ENCODE measurements around the gene REV3L. TPM values are rescaled to one million over a fixed set of nuclear protein-coding genes. Genes with fewer than 3 reads are reported as not detected.

Gene REV3L
- total and polyA plus RNA-seq, 2 donors (not counting 1 experiment from before 2014, with no cell fraction given): 42.9 to 127 TPM

GRCh38 chr6:111379831-111380230, 103.2 kb downstream of the REV3L start:
- Histone ChIP-seq H3K4me1 (ENCODE audit: control insufficient read depth, extremely low read depth, insufficient read depth, low read length) (no peaks in the 10 kb centered on the region), H3K4me2 (ENCODE audit: extremely low read depth, insufficient read depth, low read length) (no peak overlapping the region), H3K27me3 (ENCODE audit: control insufficient read depth, insufficient read depth, low read length) (no peaks in the 10 kb centered on the region), H3K4me3 (replicated peaks in 1 of 4; ENCODE audit: control extremely low read depth in 1 of 4, insufficient read depth in 1 of 4, low read depth in 3 of 4, low read length in 4 of 4) (no peak overlapping the region), H3K36me3 (ENCODE audit: control insufficient read depth, insufficient read depth, low read length) (peaks cover 12% of the 10 kb centered on the region), H2AFZ (ENCODE audit: low read length) (no peak overlapping the region), H3K27ac (ENCODE audit: insufficient read depth, low read length) (no peak overlapping the region), H4K20me1 (ENCODE audit: control insufficient read depth, extremely low read depth, insufficient read depth, low read length) (peaks cover 3% of the 10 kb centered on the region), H3K79me2 (ENCODE audit: control insufficient read depth, insufficient read depth, low read length) (peaks cover 2% of the 10 kb centered on the region), H3K9ac (ENCODE audit: insufficient read depth, low read length) (no peak overlapping the region), H3K9me3 (ENCODE audit: control insufficient read depth, insufficient read depth, low read depth, low read length) (no peaks in the 10 kb centered on the region)
- TF ChIP-seq EZH2 (IDR thresholded peaks at IDR 0.05; ENCODE audit: low read length, missing control alignments) (no peak), CTCF (conservative IDR thresholded peaks at IDR 0.05 in 1 of 2, IDR thresholded peaks at IDR 0.05 in 1 of 2; ENCODE audit: low read depth in 1 of 2, low read length in 2 of 2) (no peak)
- DNase-seq (ENCODE audit: low read depth in 2 of 2): no peak

- Histone ChIP-seq H3K79me2 (ENCODE audit: control insufficient read depth, insufficient read depth, low read length) (no peaks in the 10 kb centered on the region), H2AFZ (ENCODE audit: low read length) (no peak overlapping the region), H3K9ac (ENCODE audit: insufficient read depth, low read length) (no peak overlapping the region), H3K27me3 (ENCODE audit: control insufficient read depth, insufficient read depth, low read length) (no peaks in the 10 kb centered on the region), H3K9me3 (ENCODE audit: control insufficient read depth, insufficient read depth, low read depth, low read length) (no peaks in the 10 kb centered on the region), H3K36me3 (ENCODE audit: control insufficient read depth, insufficient read depth, low read length) (peaks cover 12% of the 10 kb centered on the region), H3K27ac (ENCODE audit: insufficient read depth, low read length) (no peak overlapping the region), H4K20me1 (ENCODE audit: control insufficient read depth, extremely low read depth, insufficient read depth, low read length) (peaks cover 3% of the 10 kb centered on the region), H3K4me2 (ENCODE audit: extremely low read depth, insufficient read depth, low read length) (no peak overlapping the region), H3K4me3 (replicated peaks in 1 of 4; ENCODE audit: control extremely low read depth in 1 of 4, insufficient read depth in 1 of 4, low read depth in 3 of 4, low read length in 4 of 4) (no peak overlapping the region), H3K4me1 (ENCODE audit: control insufficient read depth, extremely low read depth, insufficient read depth, low read length) (no peaks in the 10 kb centered on the region)
- TF ChIP-seq EZH2 (IDR thresholded peaks at IDR 0.05; ENCODE audit: low read length, missing control alignments) (no peak), CTCF (conservative IDR thresholded peaks at IDR 0.05 in 1 of 2, IDR thresholded peaks at IDR 0.05 in 1 of 2; ENCODE audit: low read depth in 1 of 2, low read length in 2 of 2) (no peak)
- DNase-seq (ENCODE audit: low read depth in 2 of 2): no peak
Observed at GRCh38 chr6:111379302-111379701, 103.7 kb downstream of the REV3L start.

GRCh38 chr6:111377558-111378120, 105.4 kb downstream of the REV3L start:
- H3K27me3 ChIP-seq (ENCODE audit: control insufficient read depth, insufficient read depth, low read length): no peaks in the 10 kb centered on the region
- peaks cover 13% of the 10 kb centered on the region for H3K36me3 ChIP-seq (ENCODE audit: control insufficient read depth, insufficient read depth, low read length)
- H3K4me3 ChIP-seq (replicated peaks in 1 of 4; ENCODE audit: control extremely low read depth in 1 of 4, insufficient read depth in 1 of 4, low read depth in 3 of 4, low read length in 4 of 4): no peak overlapping the region
- peak in 1 of 2 donors; percentile 43 for DNase-seq (ENCODE audit: low read depth in 2 of 2)
- no peak overlapping the region for H3K9ac ChIP-seq (ENCODE audit: insufficient read depth, low read length)
- no peak overlapping the region for H2AFZ ChIP-seq (ENCODE audit: low read length)
- H3K4me2 ChIP-seq (ENCODE audit: extremely low read depth, insufficient read depth, low read length): no peak overlapping the region
- H3K4me1 ChIP-seq (ENCODE audit: control insufficient read depth, extremely low read depth, insufficient read depth, low read length): no peaks in the 10 kb centered on the region
- TF ChIP-seq EZH2 (IDR thresholded peaks at IDR 0.05; ENCODE audit: low read length, missing control alignments): no peak
- no peak for TF ChIP-seq CTCF (conservative IDR thresholded peaks at IDR 0.05 in 1 of 2, IDR thresholded peaks at IDR 0.05 in 1 of 2; ENCODE audit: low read depth in 1 of 2, low read length in 2 of 2)
- H4K20me1 ChIP-seq (ENCODE audit: control insufficient read depth, extremely low read depth, insufficient read depth, low read length): peaks cover 3% of the 10 kb centered on the region
- no peak overlapping the region for H3K27ac ChIP-seq (ENCODE audit: insufficient read depth, low read length)
- no peaks in the 10 kb centered on the region for H3K79me2 ChIP-seq (ENCODE audit: control insufficient read depth, insufficient read depth, low read length)
- no peaks in the 10 kb centered on the region for H3K9me3 ChIP-seq (ENCODE audit: control insufficient read depth, insufficient read depth, low read depth, low read length)

All from fibroblast of lung (primary cell).